Lung (tissue), 12 donors: Measurements from ENCODE around the gene FRMD3. TPM values are rescaled to one million over a fixed set of nuclear protein-coding genes. Genes with fewer than 3 reads are reported as not detected.

Source experiments
- ATAC-seq: fragments of 200-7000 bp; cut with Tn5 transposase; one replicate; pipeline ENCODE4 v1.9.1; 2020; ENCODE audit warnings: moderate number of reproducible peaks; ENCODE audit not compliant: insufficient read depth, low FRiP score
- DNase-seq, 3 donors: peaks; one replicate each; pipeline ENCODE4 v3.0.0-alpha.2; 2013 to 2017
- H3K27ac ChIP-seq, 2 donors: one replicate each; pipeline ENCODE4 v1.5.1; 2013; ENCODE audit warnings: mild to moderate bottlenecking in 2 of 2, moderate library complexity in 2 of 2, control low read depth in 1 of 2, inconsistent platforms in 1 of 2, low read depth in 1 of 2, low read length in 1 of 2
- H3K27me3 ChIP-seq, 3 donors: one replicate each; pipeline ENCODE4 v1.5.1; 2013; ENCODE audit warnings: low read length in 2 of 3; ENCODE audit not compliant: control insufficient read depth in 3 of 3, insufficient read depth in 3 of 3
- H3K36me3 ChIP-seq, 4 donors: one replicate each; pipeline ENCODE4 v1.5.1; 2013; ENCODE audit warnings: low read length in 4 of 4, mild to moderate bottlenecking in 1 of 4, moderate library complexity in 1 of 4; ENCODE audit not compliant: control insufficient read depth in 4 of 4, insufficient read depth in 4 of 4
- H3K4me1 ChIP-seq, 5 donors: one replicate each; pipeline ENCODE4 v1.5.1; 2013; ENCODE audit warnings: low read length in 5 of 5, mild to moderate bottlenecking in 2 of 5, moderate library complexity in 1 of 5; ENCODE audit not compliant: control insufficient read depth in 5 of 5, insufficient read depth in 5 of 5
- H3K4me3 ChIP-seq: one replicate; pipeline ENCODE4 v1.5.1; 2013; ENCODE audit warnings: mild to moderate bottlenecking, control low read depth, moderate library complexity
- H3K9ac ChIP-seq, 2 donors: one replicate each; pipeline ENCODE4 v1.5.1; 2013; ENCODE audit warnings: low read length in 2 of 2, control low read depth in 1 of 2; ENCODE audit not compliant: insufficient read depth in 1 of 2
- H3K9me3 ChIP-seq, 4 donors: one replicate each; pipeline ENCODE4 v1.5.1; 2013; ENCODE audit warnings: low read length in 3 of 4, mild to moderate bottlenecking in 1 of 4, moderate library complexity in 1 of 4; ENCODE audit not compliant: control insufficient read depth in 4 of 4, insufficient read depth in 3 of 4
- WGBS, 2 donors: extraction: QIAGEN DNeasy Blood & Tissue Kit; methylation state at CpG; one replicate each; pipeline ENCODE4 v1.1.7; 2013; 5-methylcytosine and 5-hydroxymethylcytosine counted together
- polyA plus RNA-seq, 2 donors: library from polyadenylated mRNA; stranded (reverse); fragments of 200-250 nt; gene quantifications; one replicate each; pipeline ENCODE4 v1.2.1, GENCODE V29; 2013
- total RNA-seq, 2 donors: library from RNA; depleted of rRNA in 1 of 2; stranded (reverse); fragments of >200 nt in 1 of 2; gene quantifications; one replicate each; pipeline ENCODE4 v1.2.1, GENCODE V29; 2014 to 2021
- TF ChIP-seq, protein P1 (sequence below): IDR thresholded peaks from 2 replicates; pipeline ENCODE4 v1.5.1; 2012; ENCODE audit warnings: mild to moderate bottlenecking; ENCODE audit errors: control extremely low read depth, extremely low read depth
- donor health status: control.
- donor health status: control.
- donor health status: Bipolar disorder and iron deficiency.
- donor health status: healthy.
- donor health status: DM: yes; HTN: yes; CAD: no.

Gene FRMD3
- total and polyA plus RNA-seq, 4 donors, result 0.75 to 3.2 (median 1.6) TPM

- peaks cover 0 to 5% (median 0%) of the 10 kb centered on the region in 4 donors for H3K36me3 ChIP-seq
- H3K9ac ChIP-seq, result no peak overlapping the region
- peaks cover 5 to 37% (median 14%) of the 10 kb centered on the region in 5 donors for H3K4me1 ChIP-seq
- DNase-seq (peak in 2 of 3 donors; percentile 80 to 86), ATAC-seq (no peak)
- 42 to 44% methylated on average over 2 of the region's 2 CpGs for WGBS, 2 donors
- no peaks in the 10 kb centered on the region for H3K9me3 ChIP-seq
- H3K27ac ChIP-seq, result no peak overlapping the region
- no peaks in the 10 kb centered on the region for H3K27me3 ChIP-seq
- H3K4me3 ChIP-seq, result no peak overlapping the region
- TF ChIP-seq, protein P1, sequence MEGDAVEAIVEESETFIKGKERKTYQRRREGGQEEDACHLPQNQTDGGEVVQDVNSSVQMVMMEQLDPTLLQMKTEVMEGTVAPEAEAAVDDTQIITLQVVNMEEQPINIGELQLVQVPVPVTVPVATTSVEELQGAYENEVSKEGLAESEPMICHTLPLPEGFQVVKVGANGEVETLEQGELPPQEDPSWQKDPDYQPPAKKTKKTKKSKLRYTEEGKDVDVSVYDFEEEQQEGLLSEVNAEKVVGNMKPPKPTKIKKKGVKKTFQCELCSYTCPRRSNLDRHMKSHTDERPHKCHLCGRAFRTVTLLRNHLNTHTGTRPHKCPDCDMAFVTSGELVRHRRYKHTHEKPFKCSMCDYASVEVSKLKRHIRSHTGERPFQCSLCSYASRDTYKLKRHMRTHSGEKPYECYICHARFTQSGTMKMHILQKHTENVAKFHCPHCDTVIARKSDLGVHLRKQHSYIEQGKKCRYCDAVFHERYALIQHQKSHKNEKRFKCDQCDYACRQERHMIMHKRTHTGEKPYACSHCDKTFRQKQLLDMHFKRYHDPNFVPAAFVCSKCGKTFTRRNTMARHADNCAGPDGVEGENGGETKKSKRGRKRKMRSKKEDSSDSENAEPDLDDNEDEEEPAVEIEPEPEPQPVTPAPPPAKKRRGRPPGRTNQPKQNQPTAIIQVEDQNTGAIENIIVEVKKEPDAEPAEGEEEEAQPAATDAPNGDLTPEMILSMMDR, result no peak
Observed at GRCh38 chr9:83307066-83307724, 231.0 kb downstream of the FRMD3 start.

- H3K4me1 ChIP-seq, result peaks cover 5 to 37% (median 14%) of the 10 kb centered on the region in 5 donors
- no peak overlapping the region for H3K4me3 ChIP-seq
- peak; percentile 93 to 98 (median 97) for DNase-seq
- no peak overlapping the region for H3K27ac ChIP-seq
- TF ChIP-seq, protein P1, result no peak
- 52 to 69% methylated on average over 8 of the region's 8 CpGs for WGBS, 2 donors
- H3K9ac ChIP-seq, result peak overlapping the region in 1 of 2 donors; percentile 61
- no peaks in the 10 kb centered on the region for H3K36me3 ChIP-seq
- no peaks in the 10 kb centered on the region for H3K9me3 ChIP-seq
- peak; percentile 60 for ATAC-seq
- no peaks in the 10 kb centered on the region for H3K27me3 ChIP-seq
Observed at GRCh38 chr9:83304686-83305085, 233.5 kb downstream of the FRMD3 start.

- Histone ChIP-seq H3K4me3 (no peak overlapping the region), H3K36me3 (peaks cover 0 to 2% (median 0%) of the 10 kb centered on the region in 4 donors), H3K27me3 (no peaks in the 10 kb centered on the region), H3K4me1 (peaks cover 0 to 8% (median 4%) of the 10 kb centered on the region in 5 donors), H3K9ac (no peak overlapping the region), H3K9me3 (no peaks in the 10 kb centered on the region), H3K27ac (no peak overlapping the region)
- WGBS, 2 donors, result 53% methylated on average over 6 of the region's 6 CpGs
- DNase-seq (no peak), ATAC-seq (peak; percentile 65)
- TF ChIP-seq, protein P1, result no peak
Observed at GRCh38 chr9:83299571-83299970, 238.6 kb downstream of the FRMD3 start.
